GM21447 (cell line): Measurements from ENCODE around the gene GPR55.

Experiments
- ATAC-seq: cut with Tn5 transposase; IDR thresholded peaks from one replicate; pipeline ENCODE4 v1.9.1; 2021; ENCODE audit not compliant: unreplicated experiment

The GPR55 gene

GRCh38 chr2:230902180-230902899 is 22.7 kb downstream of the GPR55 start:
- peak; percentile 53 for ATAC-seq

- ATAC-seq: no peak
Measured at GRCh38 chr2:230901006-230901405, 24.0 kb downstream of the GPR55 start.

DNA sequence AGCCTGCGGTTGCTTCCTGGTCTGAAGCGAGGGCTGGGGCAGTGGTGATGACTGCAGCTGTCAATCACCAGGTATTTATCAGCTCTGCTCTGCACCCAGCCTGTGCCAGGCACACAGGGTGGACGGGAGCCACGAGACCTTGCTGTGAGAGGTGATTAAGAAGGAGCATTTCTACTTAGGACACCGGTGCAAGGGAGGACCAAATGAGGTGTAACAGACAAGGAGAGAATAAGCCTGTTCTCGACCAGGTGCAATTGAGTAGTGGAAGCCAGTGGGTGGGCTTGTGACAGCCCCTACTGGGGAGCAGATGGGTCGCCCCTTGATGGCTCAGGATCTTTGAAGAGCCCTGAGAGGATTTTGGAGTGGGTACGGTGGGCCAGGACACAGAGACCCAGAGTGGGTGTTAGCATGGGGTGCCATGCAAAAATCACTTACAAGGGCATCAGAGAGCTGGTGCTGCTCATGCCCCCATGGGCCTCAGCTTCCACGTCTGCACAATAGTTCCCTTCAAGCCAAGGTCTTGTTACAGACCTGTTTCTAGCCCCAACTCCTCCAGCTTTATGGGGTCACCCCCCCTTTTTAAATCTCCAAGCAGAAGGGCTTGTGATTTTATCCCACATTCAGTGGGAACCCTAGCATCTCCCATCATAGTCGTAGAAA is 24.6 kb downstream of the GPR55 start:
- ATAC-seq: no peak

- no peak for ATAC-seq
Measured at GRCh38 chr2:230899786-230900185, 25.3 kb downstream of the GPR55 start.

- no peak for ATAC-seq
Measured at GRCh38 chr2:230899287-230899686, 25.8 kb downstream of the GPR55 start.

DNA sequence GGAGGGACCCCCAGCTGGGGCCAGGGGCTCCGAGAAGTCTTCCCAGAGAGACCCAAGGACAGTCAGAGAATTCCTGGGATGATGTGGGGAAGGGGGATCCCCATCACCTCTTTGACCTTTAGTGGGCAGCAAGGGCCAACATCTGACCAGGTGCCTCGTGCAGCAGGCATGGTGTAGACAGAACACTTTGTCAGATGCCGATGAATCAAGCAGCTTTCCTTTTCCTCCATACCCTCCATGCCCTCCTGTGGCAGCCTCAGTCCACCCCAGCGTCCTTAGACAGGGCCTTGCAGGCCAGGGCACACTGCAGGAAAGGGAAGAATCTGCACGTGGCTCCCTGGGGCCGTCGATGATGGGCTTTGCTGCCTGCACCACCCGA is 26.3 kb downstream of the GPR55 start:
- no peak for ATAC-seq

- no peak for ATAC-seq
Measured at GRCh38 chr2:230898016-230898712, 26.9 kb downstream of the GPR55 start.

DNA sequence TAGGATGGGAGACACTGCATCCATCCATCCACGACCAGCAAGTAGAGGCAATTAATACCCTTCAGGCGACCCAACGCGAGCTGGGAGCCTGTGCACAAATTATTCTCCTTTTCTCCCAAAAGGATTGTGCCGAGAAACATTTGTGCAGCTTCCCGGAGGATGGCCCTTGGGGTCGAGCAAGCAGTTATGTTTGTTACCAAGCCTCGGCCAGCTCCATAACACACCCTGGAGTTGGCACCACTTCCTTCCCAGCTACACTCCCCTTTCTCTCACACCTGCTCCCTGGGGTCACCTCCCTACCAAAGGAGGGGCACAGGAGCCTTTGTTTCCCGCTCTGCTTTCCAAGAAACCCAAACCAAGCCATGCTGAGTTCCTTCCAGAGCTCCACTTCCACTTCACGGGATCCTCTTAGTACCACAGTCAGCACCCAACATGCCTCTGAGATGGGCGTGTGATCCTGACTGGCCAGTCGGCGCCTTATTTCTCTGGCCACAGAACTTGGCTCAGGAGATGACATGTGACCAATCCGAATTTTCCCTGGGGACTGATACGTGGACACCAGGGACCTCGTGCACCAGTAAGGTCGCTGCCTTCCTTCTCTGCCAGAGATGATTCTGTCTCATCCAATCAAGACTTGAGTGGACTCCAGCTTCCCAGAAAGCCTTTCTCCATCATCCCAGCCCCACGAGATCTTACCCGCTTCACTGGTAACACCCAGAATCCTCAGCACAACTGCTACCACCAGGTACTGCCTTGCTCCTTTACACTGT is 28.5 kb downstream of the GPR55 start:
- ATAC-seq: no peak

DNA sequence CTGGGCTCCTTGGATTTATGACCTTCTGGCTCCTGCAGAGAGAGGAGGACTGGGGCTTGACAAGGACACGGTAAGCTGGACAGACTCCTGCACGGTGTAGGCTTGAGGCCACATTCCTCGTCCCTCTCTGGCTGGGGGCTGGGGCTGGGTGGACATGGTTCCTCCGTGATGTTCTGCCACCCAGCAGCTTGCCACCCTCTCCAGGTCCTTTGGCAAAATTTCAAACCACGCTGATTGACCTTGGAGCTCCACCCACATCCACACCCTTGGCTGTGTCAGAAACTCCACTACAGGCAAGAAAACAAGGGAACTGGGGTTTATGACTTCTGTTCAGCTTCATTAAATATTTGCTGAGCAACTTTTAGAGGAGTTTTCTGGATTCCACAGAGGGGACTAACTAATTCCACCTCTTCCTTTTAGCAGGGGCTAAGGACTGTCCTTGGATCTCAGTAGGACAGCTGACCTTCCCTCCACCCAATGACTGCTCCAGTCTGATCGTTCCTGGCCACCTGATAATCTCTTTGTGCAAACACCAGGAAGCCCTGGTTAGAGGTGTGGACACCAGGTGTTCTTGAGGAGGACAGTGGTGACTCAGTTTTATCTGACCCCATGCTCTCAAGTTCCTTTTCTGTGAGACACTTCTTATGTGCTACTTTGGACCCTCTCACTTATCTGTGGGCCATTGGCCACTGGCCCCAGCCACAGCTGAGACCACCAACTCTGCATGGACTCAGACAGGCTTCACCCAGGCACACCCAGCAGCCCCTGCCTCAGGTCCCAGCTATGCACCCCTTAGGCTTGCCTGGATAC is 29.3 kb downstream of the GPR55 start:
- ATAC-seq: no peak

GRCh38 chr2:230893841-230894781 is 30.9 kb downstream of the GPR55 start:
- ATAC-seq: peak; percentile 52

DNA sequence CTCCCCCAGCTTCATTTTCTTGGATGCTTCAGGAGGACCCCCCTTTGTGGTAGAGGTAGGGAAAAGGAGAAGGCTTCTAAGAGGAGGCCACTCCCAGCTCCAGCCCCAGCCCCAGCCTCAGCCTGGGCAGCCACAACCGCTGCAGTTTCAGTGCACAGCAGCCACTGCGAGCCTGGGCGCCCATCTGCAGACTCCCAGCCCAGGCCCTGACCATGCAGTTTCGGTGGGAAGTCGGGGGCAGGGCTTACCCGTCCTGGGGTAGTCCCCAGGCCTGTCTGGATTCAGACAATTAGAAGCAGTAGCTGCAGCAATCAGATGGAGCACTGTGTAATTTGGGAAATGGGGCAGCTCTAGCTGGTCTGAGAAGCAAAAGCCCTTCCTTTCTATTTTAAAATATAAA is 31.7 kb downstream of the GPR55 start:
- ATAC-seq: peak; percentile 69

DNA sequence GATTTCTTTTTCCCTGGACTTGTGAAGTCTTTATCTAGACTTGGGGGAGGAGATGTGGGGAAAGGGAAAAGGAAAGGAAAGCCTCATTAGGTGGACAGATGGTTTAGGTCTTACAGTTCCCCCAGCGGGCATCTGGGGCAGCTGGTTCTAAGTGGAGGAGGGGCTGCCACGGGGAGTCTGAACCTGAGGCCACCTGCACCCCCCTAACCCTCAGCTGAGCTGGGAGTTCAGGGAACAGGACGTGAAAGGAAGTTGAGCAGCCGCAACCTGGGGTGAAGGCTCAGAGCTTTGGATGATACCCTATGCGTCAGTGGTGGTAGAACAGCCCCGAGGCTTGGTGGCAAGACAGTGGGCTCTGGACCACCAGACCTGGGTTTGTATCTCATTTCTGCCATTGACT is 33.5 kb downstream of the GPR55 start:
- no peak for ATAC-seq

- ATAC-seq: no peak
Measured at GRCh38 chr2:230891064-230891463, 34.0 kb downstream of the GPR55 start.

GRCh38 chr2:230890646-230891045 is 34.4 kb downstream of the GPR55 start:
- ATAC-seq: no peak

DNA sequence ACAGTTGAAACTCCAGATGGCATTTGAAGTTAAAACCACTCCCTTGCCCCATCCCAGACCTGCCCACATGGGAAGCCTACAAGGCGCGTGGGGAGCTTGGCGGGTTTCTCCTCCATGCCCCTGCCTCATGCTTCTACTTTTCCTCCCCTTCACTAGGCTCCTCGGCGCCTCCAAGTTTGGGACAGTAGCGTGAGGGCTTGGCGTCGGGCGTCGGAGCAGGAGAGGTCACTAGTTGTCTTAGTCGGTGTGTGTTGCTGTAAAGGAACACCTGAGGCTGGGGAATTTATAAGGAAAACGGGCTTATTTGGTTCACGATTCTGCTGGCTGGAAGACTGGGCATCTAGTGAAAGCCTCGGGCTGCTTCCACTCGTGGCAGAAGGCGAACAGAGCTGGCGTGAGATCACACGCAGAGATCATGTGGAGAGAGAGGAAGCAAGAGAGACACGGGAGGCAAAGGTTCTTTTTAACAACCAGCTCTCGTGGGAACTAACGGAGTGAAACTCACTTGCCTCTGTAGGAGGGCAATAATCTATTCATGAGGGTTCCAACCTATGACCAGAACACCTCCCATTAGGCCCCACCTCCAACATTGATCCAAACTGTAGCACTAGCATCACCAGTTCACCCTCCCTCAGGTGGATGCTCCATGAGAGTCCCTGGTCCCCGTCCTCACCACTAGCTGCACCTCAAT is 35.0 kb downstream of the GPR55 start:
- ATAC-seq: no peak

- ATAC-seq: no peak
Measured at GRCh38 chr2:230888824-230889400, 36.1 kb downstream of the GPR55 start.

DNA sequence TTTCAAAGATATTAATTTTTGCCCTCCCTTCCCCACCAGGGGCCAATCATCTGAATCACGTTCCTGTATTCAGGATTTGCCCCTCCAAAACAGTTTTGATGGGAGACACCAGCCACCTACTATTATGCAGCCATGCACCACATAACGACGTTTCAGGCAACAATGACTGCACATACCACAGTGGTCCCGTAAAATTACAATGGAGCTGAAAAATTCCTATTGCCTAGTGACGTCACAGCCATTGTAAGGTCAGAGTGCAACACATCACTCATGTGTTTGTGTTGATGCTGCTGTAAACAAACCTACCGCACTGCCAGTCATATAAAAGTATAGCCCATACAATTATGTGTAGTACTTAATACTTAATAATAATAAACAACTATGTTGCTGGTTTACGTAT is 37.7 kb downstream of the GPR55 start:
- ATAC-seq: no peak

DNA sequence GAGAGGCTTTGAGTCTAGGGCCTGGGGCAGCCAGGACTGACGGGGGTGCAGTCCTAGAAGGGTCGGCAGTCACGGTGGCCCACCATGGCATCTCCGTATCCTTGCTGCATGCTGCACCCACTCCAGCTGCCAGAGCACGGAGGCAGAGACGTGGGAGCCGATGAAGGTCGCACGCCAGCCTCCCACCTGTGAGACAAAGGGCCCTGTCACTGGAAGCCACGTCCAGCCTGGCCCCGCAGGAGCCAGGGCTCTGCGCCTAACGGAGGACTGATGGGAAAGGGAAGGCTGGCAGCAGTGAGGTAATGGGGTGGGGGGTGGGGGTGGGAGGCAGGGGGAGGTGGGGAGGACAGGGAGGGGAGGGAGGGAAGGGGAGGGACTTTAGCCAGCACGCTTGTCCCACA is 38.4 kb downstream of the GPR55 start:
- ATAC-seq: no peak

GRCh38 chr2:230886206-230886605 is 38.8 kb downstream of the GPR55 start:
- ATAC-seq: no peak
